ENCODE data around the gene NFE2L1.
A peak's percentile ranks its signal among the peaks of the same experiment; 100 is the strongest.
"Not testable (repeated sequence)": the region's sequence is repeated elsewhere in the genome, so short reads cannot be mapped to it uniquely, and the experiment has no call there.

Gene NFE2L1

GRCh38 chr17:48023400-48024148 is 24.6 kb upstream of the NFE2L1 start:
- DNase-seq (ENCODE audit: extremely low read depth in 1 of 2, low read depth in 1 of 2) = peak in 1 of 2 donors; percentile 27

- DNase-seq (ENCODE audit: extremely low read depth in 1 of 2, low read depth in 1 of 2) = peak in 1 of 2 donors; percentile 17
Measured at GRCh38 chr17:48024149-48025039, 23.8 kb upstream of the NFE2L1 start.

GRCh38 chr17:48025040-48025903 is 22.9 kb upstream of the NFE2L1 start:
- DNase-seq (ENCODE audit: extremely low read depth in 1 of 2, low read depth in 1 of 2) = peak; percentile 93 to 96

- DNase-seq (ENCODE audit: extremely low read depth in 1 of 2, low read depth in 1 of 2) = no peak
Measured at GRCh38 chr17:48025904-48026501, 22.2 kb upstream of the NFE2L1 start.

GRCh38 chr17:48026502-48027321 is 21.4 kb upstream of the NFE2L1 start:
- peak in 1 of 2 donors; percentile 59 for DNase-seq (ENCODE audit: extremely low read depth in 1 of 2, low read depth in 1 of 2)

- no peak for DNase-seq (ENCODE audit: extremely low read depth in 1 of 2, low read depth in 1 of 2)
Measured at GRCh38 chr17:48027322-48027981, 20.7 kb upstream of the NFE2L1 start.

- DNase-seq (ENCODE audit: extremely low read depth in 1 of 2, low read depth in 1 of 2) = no peak
Measured at GRCh38 chr17:48028736-48029135, 19.4 kb upstream of the NFE2L1 start.

- no peak for DNase-seq (ENCODE audit: extremely low read depth in 1 of 2, low read depth in 1 of 2)
Measured at GRCh38 chr17:48030531-48030930, 17.6 kb upstream of the NFE2L1 start.

- DNase-seq (ENCODE audit: extremely low read depth in 1 of 2, low read depth in 1 of 2) = no peak
Measured at GRCh38 chr17:48031966-48032365, 16.2 kb upstream of the NFE2L1 start.

GRCh38 chr17:48034734-48035133 is 13.4 kb upstream of the NFE2L1 start:
- DNase-seq (ENCODE audit: extremely low read depth in 1 of 2, low read depth in 1 of 2) = not testable (repeated sequence)

- no peak for DNase-seq (ENCODE audit: extremely low read depth in 1 of 2, low read depth in 1 of 2)
Measured at GRCh38 chr17:48036693-48037035, 11.5 kb upstream of the NFE2L1 start.

- peak; percentile 34 to 41 for DNase-seq (ENCODE audit: extremely low read depth in 1 of 2, low read depth in 1 of 2)
Measured at GRCh38 chr17:48037036-48037837, 10.9 kb upstream of the NFE2L1 start, which contains the start of gene COPZ2. TSS of gene COPZ2 (minus strand) at chr17:48037797. CDS start at chr17:48037777, 20 bp downstream.

- peak in 1 of 2 donors; percentile 12 for DNase-seq (ENCODE audit: extremely low read depth in 1 of 2, low read depth in 1 of 2)
Measured at GRCh38 chr17:48037838-48038323, 10.3 kb upstream of the NFE2L1 start.

- DNase-seq (ENCODE audit: extremely low read depth in 1 of 2, low read depth in 1 of 2) = no peak
Measured at GRCh38 chr17:48038687-48039086, 9.5 kb upstream of the NFE2L1 start.

GRCh38 chr17:48043176-48043575 is 5.0 kb upstream of the NFE2L1 start:
- no peak for DNase-seq (ENCODE audit: extremely low read depth in 1 of 2, low read depth in 1 of 2)

- no peak for DNase-seq (ENCODE audit: extremely low read depth in 1 of 2, low read depth in 1 of 2)
Measured at GRCh38 chr17:48044851-48045250, 3.3 kb upstream of the NFE2L1 start.

GRCh38 chr17:48045316-48046001 is 2.7 kb upstream of the NFE2L1 start:
- no peak for DNase-seq (ENCODE audit: extremely low read depth in 1 of 2, low read depth in 1 of 2)

- DNase-seq (ENCODE audit: extremely low read depth in 1 of 2, low read depth in 1 of 2) = no peak
Measured at GRCh38 chr17:48046296-48046695, 1.9 kb upstream of the NFE2L1 start.
